HG03039 (cell line): ENCODE results near the gene CGGBP1.

ENCODE experiments used
- ATAC-seq: cut with Tn5 transposase; IDR thresholded peaks from one replicate; pipeline ENCODE4 v1.9.1; 2021; ENCODE audit warnings: mild to moderate bottlenecking, moderate library complexity; ENCODE audit not compliant: unreplicated experiment

Gene CGGBP1

DNA sequence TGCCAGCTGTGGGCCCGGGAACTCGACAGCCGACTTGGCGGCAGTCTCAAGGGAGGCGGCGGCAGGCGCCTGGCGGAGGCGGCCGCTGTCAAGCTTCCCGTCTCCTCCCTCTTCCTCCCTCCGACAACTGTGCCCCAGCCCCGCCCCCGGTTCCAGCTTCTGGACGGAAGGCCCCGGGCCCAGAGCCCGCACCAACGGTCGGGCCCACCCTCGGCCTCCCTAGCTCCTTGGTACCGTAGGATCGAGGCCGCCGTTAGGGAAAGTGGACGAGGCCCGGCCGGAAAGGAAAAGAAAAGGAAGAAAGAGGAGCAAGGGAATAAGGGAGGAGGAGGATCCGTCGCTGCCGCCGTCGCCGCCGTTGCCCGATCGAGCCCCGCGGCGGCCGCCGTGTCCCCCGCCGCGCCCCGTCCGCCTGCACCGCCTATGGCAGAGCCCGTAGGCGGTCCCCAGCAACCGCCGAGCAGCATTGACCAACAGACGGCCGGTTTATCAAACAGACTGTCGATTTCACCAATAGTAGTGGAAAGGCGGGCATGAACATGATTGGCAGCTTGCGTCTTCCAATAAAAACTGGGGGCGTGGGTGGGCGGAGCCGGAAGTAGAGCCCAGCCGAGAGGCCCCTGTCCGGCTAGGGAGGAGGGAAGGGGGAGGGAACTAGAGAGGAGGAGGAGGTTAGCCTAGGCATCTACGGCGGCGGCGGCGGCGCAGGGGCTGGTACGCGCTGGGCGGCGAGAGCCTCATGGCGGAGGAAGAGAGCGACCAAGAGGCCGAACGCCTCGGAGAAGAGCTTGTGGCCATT, at the start of gene CGGBP1, which contains the start of gene ZNF654:
Gene CGGBP1, minus strand, starts transcription at position 425 of the 799 bp plus-strand sequence. CDS start 3,029 bp downstream, outside the sequence.
Gene ZNF654, plus strand, starts transcription at position 675 of the 799 bp plus-strand sequence. Its CDS starts 65 bp downstream, at position 740.
- ATAC-seq, result peak; percentile 94

- ATAC-seq, result no peak
These were observed 46.5 kb upstream of the CGGBP1 start for GRCh38 chr3:88105325-88105724.

GRCh38 chr3:88101142-88101541, 42.3 kb upstream of the CGGBP1 start:
- peak; percentile 76 for ATAC-seq

DNA sequence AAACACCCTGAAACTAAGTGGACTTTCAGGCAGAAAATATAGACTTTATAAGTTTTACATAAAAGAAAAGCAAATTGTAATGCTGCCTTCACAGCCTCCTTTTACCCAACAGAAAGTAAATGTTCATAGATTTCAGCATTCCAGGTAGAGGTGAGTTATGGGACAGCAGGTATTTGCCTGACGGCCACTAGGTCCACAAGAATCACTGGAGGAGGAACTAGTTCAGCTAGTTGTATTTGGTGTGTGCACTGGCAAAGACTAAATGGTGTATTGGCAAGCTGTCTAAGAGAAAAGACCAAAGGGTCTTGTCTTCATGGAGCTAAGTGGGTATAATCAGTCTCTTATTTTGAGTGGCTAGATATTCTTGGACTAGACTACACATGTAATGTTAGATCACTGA, 34.5 kb upstream of the CGGBP1 start:
- no peak for ATAC-seq

DNA sequence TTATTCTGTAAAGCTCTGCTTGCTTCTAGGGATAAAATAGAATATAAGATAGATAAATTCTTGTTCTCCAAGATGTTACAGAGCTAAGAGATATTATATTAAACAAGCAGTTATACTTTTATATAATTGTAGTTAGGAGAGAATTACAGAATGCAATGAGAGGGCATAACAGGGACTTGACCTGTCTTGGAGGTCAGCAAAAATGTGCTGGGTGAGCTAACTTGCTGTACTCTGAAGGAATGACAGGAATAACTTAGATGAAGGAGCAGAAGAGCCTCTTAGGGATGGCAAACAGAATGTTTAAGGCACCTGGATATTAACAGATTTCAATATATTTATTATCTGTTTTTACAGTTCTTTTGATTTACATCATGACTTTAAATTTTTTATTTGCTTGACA, 33.5 kb upstream of the CGGBP1 start:
- no peak for ATAC-seq

- no peak for ATAC-seq
These were observed 31.9 kb upstream of the CGGBP1 start for GRCh38 chr3:88090681-88091080.

DNA sequence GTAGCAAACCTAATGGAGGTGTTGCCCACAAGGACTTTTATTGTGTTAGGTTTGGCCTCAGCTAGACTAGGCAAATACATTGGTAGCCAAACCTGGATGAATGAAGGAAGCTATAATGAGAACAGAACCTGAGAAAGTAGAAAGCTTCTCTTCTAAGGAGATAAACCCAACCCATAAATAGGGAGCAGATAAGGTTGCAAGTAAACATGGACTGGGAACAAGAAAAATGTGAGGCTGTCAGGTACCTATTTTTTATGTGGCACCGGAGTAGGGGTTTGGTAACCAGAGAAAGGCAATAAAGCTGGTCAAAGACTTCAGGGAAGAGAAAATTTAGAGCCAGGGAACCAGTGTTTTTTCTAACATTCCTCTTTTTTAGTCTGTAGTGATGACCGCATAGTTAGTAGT, 25.3 kb upstream of the CGGBP1 start:
- no peak for ATAC-seq

DNA sequence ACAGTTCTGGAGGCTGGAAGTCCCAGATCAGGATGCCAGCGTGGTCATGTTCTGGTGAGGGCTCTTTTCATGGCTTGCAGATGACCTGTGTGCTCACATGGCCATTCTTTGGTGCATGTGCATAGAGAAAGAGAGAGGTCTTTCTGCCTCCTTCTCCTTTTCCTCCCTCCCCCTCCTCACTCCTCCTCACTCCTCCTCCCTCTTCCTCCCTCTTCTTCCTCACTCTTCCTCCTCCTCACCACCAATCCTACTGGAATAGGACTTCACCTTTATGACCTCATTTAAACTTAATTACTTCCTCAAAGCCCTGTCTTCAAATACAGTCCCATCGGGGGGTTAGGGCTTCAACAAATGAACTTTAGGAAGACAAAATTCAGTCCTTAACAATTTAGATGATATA, 24.0 kb upstream of the CGGBP1 start:
- ATAC-seq, result no peak

DNA sequence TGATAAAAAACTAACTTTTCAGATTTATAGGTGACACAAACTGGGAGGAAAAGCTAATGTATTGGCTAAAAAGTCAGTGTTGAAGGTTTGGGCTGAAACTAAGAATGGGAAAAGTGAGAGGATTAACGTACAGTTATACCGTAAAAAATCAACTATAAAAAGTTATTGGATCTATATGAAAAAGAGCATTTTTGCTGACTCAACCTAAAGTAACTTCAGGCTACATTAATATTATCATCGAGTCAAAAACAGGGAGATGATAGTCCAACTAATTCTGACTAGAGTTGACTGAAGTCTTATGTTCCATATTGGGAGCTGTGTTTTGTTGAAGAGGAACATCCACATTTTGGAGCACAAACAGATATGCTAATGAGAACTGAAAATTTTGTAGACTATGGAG, 20.1 kb upstream of the CGGBP1 start:
- no peak for ATAC-seq

DNA sequence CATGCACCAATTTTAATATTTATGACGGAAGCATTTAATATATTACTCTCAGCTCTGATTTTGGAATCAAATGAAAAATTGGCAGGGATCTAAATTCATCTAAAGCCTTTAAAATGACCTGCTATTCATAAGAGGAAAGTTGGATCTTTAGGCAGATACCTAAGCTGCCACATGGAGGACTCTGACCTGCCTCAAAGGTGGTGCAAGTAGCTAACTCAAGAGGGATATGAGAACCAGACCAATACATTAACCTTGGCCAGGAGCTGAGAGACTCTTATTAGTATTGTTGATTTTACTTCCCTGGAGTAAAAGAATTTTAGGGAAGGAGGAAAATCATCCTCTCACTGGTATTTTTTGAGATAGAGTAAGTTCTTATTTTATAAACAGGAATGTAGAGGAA, 17.9 kb upstream of the CGGBP1 start:
- ATAC-seq, result no peak

DNA sequence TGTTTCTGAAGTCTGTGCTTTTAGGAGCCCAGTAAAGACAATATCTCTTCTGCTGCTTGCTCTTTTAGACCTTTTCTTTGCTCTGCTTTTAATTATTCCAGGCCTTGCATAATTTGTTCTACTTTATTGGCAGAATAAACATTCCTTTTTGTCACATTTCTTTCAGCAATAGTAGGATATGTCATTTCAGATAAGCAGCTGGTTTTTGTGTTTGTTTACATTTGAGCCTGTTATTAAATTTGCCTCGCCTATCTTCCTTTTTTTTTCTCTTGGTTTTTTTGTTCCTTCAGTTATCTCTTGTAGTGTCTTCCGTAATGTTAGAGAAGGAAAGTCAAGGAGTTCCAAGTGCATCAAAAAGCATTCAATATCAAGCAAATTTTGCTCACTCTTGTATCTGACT, 16.7 kb upstream of the CGGBP1 start:
- no peak for ATAC-seq

DNA sequence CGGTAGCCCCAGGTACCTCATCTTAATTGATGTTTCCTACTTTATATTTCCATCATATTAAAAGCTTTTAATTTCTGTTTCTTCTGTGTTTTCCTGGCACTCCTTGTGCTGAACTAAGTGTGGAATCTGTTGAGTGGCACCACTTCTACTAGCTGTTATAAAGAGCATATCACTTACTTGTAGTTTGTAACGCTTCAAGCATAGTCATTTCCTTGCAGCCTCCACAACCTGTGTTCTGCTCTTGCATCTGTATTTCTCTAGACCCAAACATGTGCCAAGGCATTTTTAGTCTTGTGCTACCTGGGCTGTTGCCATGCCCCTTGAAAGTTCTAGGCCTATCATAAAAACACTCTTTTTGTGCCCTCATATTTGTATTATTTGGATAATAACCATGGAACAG, 16.3 kb upstream of the CGGBP1 start:
- ATAC-seq, result no peak

GRCh38 chr3:88061746-88062145, 2.9 kb upstream of the CGGBP1 start:
- ATAC-seq, result no peak

DNA sequence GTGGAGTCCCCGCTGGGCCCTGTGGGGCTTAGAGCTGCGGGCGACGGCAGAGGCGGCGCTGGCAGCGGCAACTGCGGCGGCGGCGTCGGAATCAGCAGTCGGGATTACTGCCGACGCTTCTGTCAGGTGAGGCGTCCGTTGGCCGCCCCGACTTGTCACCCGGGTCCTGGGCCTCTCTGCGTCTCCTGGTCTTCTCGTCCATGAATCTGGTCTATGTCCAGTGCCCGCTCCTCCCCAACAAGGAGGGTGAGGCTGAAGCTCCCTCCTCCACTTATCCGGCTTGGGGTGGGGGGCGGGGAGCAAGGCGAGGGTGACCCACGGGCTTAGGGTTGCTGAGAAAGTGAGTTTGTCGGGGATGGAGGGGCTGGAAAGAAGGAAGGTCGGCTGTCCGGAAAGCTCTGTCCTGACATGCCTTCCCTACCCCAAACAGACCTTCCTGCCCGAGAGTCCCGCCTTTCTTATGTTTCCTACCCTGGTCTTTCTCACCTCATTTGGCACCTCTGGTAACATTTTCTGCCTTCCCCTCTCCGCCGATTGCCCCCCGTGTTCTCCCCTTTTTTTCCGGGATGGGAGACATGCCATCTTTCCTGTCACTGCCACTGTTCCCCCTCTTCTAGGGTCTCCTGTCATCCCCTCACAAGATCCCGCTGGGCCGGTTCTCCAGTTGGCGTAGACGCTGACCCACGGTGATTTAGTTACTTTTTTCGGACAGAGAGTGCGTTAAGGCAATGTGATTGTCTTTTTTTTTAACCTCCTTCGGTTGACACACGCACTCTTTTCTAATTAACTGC, 770 bp upstream of the CGGBP1 start:
- peak; percentile 6 for ATAC-seq

- ATAC-seq, result no peak
These were observed 562 bp downstream of the CGGBP1 start for GRCh38 chr3:88058306-88058580.

DNA sequence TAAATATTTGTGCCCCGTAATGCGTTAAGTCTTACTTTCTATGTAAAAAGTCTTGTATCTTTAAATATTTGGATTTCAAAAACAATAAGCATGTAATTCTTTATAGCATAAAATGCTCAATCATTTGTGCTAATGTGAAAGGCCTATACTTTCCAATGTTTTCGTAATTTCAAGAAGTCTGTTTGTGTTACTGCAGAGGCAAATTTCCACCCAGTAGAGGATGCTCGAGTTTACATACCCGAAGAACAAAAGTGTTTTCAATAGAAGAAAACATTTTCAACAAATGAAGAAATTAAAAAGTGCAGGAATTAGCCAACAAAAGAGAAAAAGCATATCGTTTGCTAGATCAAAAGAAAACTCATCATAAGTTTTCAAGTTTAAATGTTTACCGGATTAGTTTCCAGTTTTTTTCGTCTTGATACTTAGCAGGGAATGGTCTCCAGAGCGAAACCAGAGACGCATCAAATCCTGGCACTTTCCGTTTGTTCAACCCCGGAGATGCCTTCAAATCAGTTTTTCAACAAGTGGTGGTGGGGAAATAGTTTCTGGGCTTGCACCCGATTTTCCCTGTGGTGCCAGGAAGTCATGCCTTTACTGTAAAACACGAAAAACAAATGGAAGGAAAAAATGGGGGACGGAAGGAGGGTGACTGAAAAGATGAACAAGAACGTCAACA, 1.0 kb downstream of the CGGBP1 start:
- no peak for ATAC-seq

GRCh38 chr3:88046766-88047165, 12.0 kb downstream of the CGGBP1 start:
- no peak for ATAC-seq

GRCh38 chr3:88044411-88044810, 14.4 kb downstream of the CGGBP1 start:
- no peak for ATAC-seq

- no peak for ATAC-seq
These were observed 17.8 kb downstream of the CGGBP1 start for GRCh38 chr3:88041005-88041404.

- no peak for ATAC-seq
These were observed 18.3 kb downstream of the CGGBP1 start for GRCh38 chr3:88040529-88040928.

GRCh38 chr3:88038566-88038965, 20.2 kb downstream of the CGGBP1 start:
- no peak for ATAC-seq

DNA sequence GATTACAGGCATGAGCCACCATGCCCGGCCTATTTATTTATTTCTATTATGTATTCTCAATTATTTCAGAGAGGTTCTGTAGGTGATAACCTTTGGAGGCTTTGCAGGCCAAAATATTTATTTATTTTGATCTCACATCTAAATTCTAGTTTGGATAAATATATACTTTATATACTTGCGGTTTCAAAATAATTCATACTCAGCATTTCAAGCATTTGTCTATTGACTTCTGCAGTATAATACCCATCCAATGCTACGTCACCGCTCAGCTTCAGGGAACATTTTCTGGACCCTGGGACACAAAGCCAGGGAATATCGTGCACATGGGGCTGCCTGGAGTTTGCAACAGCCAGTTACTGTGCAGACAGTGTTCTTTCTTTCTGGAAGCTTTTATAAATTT, 22.6 kb downstream of the CGGBP1 start:
- ATAC-seq, result no peak
